NCI-H1694 (cell line): ENCODE measurements around the gene TPCN2.
"Not testable (repeated sequence)": the region's sequence is repeated elsewhere in the genome, so short reads cannot be mapped to it uniquely, and the experiment has no call there.

Experiments
- DNase-seq: peaks from one replicate; lab custom pipeline; 2025; lab: John Stamatoyannopoulos, UW

TPCN2 gene

DNA sequence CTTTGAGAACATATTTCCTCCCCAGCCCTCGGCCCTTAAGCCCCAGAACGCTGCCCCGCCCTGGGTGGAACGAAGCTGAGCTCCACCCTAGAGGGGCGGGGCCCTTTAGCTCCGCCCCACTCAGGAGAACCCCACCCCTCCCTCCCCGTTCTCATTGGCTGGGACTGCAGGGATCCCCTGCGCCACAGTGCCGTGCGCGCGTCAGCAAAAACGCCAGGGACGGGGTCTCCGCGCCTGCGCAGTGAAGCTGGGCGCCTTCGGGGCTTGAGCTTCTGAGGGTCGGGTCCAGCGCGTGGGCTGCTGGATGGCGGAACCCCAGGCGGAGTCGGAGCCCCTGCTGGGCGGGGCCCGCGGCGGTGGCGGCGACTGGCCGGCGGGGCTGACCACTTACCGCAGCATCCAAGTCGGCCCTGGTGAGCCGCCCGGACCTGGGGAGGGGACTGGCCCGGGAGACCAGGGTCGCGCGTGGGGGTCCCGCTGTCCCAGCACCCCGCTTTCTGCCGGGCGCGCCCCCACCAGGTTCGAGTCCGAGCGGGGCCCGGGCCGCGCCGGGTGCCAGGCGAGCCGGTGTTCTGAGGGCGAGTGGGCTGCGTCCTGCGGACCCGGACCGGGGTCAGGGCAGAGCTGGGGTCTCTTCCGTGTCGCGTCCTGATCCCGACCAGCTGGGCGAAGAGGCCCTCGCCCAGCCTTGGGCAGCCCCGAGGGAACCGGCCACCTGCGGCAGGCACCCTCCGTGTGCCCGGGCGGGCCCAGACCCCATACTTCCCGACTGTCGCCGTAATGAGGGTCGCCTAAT, at the start of gene TPCN2:
Gene TPCN2, plus strand, starts transcription at position 239 of the 796 bp plus-strand sequence. Its CDS starts 66 bp downstream, at position 305.
- peak; percentile 78 for DNase-seq

- no peak for DNase-seq
Measured at GRCh38 chr11:68999093-68999747, 49.5 kb upstream of the TPCN2 start.

DNA sequence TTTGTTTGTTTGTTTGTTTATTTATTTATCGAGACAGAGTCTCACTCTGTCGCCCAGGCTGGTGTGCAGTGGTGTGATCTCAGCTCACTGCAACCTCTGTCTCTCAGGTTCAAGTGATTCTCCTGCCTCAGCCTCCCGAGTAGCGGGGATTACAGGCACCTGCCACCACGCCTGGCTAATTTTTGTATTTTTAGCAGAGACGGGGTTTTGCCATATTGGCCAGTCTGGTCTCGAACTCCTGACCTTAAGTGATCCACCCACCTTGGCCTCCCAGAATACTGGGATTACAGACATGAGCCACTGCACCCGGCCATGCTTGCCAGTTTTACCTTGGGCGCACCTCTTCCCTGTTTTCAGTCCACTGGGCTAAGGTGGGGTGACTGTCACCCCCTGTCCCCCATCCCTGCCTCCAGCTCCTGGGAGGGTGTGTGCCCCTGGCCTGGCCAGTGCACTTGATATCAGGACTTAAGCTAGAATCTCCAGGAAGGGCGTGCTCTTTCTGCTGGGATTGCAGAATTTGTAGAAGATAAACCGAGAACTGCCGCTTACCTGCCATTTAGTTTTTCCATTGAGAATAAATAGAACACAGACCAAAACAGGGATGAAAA, 48.9 kb upstream of the TPCN2 start:
- DNase-seq, result not testable (repeated sequence)

GRCh38 chr11:69000391-69000790, 48.3 kb upstream of the TPCN2 start:
- no peak for DNase-seq

GRCh38 chr11:69000831-69001242, 47.9 kb upstream of the TPCN2 start:
- DNase-seq, result peak; percentile 17

GRCh38 chr11:69001243-69002081, 47.3 kb upstream of the TPCN2 start:
- no peak for DNase-seq

DNA sequence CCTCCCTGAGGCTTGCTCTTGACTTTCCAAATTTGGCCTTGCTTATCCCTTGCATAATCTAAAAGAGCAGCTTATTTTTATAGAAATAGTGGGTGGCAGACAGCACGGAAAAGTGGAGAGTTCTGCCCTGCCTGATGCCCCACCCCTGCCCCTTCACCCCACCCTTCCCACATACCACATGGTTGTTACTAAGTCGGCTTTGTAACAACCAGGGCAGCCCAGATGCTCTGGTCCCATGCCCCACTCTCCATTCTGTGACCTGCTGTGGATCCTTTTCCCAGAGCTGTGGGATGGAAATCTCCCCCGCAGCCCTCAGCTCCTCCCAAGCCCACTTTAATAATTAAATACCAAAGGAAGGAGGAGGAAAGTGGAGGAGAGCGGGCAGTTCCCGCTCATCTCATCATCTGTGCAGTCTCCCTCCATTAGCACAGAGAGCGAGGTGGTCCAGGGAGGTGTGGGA, 46.6 kb upstream of the TPCN2 start:
- DNase-seq, result no peak

DNA sequence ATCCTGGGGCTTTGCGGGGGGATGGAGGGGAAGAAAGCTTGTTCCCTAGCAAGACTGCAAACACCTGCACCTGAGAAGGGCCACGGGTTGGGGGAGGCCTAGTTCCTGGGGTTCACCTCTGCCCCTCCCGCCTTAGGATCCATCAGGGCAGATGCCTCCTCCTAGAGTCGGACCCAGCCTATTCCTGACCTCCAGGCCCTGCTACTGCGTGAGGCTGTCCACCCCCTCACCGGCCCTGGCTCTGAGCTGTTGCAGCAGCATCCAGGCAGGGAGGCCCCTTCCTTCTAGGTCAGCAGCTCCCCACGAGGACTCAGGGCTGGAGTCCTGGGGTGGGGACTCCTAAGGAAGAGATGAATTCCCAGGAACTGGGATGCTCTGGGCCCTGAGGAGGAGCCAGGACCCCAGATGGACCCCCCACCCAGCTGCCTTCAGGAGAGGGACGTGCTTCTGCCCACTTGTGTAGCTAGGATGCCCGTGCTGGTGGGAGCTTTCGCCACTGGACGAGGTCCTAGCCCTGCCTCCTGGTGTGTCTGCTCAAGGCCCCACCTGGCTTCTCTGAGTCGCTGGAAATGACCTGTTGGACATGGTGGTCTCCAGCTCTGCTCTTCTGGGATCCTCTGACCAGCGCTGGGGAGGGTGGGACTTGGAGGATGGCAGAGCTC, 46.0 kb upstream of the TPCN2 start:
- no peak for DNase-seq

DNA sequence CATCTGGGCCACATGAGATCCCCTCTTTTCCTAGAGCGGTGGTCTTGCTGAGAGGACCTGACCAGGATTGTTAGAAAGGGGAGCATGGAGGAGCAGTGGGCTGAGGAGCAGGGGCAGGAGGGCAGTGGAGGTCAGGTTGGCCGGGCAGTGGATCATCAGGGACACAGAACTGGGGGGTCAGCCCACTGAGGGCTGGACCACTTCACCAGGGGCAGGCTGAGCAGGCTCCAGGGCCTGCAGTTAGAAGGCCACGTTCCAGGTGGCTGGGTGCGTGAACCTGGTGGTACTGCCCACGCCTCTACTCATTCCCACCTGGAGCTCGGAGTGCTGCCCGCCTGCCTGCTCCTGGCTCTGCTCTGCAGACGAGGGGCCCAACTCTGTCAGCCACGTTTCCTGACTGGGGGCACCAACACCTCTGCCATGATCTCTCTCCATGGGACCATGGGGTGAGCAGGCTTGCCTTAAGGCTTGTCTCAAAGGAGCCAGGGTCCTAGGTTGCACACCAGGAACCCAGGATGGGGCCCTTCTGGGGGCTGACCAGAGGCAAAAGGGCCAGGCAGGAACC, 45.3 kb upstream of the TPCN2 start:
- DNase-seq, result no peak

DNA sequence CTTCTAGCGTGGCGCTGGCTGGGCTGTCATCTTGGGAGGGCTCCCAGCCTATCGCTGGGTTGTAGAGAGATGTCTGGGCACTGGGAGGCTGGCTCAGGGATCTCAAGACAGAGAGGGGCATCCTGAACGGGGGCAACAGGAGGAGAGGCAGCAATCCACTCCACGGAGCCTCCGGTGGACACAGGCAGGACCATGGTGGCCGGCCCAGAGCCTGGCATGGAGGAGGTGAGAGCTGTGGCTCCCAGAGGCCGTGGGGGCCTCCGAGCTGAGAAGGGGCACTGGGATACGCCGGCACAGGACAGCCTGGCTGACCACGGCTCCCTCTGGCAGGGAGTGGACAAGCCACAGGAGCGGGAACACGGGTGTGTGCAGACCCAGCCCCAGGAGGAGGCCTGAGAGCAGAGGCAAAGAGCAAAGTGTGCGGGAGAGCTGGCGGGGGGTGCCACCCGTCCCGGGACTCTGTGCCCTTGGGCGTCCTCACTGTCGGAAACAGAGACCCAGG, 44.8 kb upstream of the TPCN2 start:
- no peak for DNase-seq

DNA sequence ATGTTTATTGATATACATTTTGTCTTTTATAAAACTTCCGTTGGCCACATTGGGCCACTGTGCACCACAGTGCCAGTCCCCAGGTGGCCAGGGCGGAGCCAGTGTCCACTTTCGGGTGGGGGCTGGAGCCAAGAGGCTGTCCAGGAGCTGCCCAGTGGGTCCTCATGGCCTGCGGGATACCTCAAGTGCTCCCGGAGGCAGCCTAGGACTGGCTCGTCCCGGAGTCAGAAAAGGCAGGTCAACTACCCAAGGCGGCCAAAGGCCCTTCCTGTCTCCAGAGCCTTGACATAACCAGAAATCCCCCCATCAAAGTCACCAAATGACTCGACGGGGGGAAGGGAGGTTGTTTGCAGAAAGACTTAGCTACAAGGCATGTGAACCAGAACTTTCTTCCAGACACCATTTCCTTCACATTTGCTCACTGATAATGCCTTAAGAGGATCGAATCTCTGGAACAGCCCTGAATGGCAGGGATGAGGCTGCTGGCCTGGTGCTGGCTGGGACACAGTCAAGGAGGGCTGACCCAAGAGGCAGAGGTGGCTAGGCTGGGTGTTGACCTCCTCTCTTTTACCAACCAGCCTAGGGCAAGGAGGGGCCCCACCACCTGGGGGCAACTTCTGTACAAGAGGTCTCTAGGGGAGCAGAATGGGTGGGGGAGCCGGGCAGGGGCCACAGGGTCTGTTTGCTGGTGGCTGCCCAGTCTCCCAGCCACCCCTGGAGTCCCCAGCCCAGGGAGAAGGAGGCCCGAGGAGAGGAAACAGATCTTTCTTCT, 44.1 kb upstream of the TPCN2 start:
- DNase-seq, result no peak

DNA sequence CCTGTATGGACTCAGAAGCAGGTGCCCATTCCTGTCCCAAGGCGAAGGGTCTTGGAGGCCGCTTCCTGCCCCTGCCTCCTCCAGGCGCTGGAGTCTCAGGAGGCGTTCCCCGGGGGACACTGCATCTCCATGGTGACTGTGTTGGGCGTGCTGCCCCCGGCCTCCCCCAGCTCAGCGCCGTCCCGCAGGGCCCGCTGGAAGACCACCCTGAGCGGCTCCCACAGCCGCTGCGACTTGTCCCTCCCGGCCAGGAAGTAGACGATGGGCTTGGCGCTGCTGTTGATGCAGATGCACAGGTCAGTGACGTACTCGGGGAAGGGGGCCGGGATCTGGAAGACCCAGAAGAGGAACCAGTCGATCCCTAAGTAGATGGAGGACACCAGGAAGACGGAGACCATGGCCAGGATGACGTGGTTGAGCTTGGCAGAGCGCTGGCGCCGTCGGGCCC, 43.5 kb upstream of the TPCN2 start:
- DNase-seq, result no peak

- DNase-seq, result no peak
Measured at GRCh38 chr11:69005631-69006368, 42.9 kb upstream of the TPCN2 start.

DNA sequence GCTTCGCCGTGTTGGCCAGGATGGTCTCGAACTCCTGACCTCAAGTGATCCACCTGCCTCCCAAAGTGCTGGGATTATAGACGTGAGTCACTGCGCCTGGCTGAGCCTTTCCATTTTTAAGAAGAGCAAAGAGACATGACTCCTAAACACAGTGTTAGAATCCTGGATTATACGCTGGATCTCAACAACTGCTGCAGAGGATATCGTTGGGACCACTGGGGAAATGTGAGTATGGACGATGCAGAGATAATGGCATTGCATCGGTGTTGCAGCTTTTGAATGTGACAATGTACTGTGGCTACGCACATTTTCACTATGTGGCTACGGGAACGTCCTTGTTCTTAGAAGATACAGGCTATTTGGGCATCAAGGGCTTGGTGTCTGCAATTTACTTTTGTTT, 41.9 kb upstream of the TPCN2 start:
- no peak for DNase-seq

DNA sequence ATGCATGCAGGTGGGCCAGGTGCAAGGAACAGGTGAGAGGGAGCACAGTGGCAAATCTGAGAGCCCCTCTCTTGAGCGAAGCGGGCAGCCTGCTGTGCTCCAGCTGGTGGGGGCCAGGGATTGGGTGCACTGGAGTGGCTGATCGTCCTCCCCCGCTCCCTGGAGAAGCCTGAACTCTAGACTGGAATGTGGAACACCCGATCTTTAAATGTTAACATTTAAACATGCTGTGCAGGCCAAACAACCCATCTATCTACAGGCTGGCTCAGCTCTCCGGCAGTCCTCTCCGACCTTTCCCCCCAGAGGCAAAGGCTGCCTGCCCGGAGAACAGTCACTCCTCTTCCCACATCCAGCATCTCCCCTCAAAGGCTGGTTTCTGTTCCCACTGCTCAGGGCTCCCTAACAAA, 40.8 kb upstream of the TPCN2 start:
- no peak for DNase-seq

DNA sequence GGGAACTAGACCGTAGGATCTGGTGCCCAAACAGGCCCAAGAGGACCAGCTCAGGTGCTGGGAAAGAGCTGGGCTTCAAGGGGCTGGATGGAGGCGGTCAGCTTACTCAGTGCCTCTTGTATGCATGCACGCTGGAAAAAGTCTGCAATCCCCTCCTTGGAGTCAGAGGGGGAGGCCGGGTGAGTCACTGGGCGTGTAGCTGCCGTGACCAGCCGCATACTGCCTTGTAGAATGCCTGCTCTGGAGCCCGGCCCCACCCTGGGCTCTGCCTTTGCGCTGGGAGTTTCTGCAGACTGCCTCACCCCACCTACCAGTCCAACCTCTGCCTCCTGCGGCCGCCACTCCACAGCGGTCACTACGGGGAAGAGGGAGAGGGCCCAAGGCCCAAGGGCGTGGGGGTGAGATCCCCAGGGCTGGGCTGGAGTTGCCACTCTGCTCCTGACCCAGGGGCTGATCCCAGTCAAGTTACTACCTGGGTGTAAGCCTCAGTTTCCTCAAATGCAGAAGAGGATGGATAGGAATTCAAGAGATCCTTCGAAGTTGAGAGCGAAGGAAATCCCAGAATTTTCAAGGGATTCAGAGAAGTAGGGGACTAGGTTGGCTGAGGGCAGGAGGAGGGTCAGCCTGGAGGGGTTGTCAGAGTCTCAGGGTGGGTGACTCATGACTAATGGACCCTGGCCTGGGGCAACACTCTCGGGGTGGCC, 39.8 kb upstream of the TPCN2 start:
- no peak for DNase-seq

DNA sequence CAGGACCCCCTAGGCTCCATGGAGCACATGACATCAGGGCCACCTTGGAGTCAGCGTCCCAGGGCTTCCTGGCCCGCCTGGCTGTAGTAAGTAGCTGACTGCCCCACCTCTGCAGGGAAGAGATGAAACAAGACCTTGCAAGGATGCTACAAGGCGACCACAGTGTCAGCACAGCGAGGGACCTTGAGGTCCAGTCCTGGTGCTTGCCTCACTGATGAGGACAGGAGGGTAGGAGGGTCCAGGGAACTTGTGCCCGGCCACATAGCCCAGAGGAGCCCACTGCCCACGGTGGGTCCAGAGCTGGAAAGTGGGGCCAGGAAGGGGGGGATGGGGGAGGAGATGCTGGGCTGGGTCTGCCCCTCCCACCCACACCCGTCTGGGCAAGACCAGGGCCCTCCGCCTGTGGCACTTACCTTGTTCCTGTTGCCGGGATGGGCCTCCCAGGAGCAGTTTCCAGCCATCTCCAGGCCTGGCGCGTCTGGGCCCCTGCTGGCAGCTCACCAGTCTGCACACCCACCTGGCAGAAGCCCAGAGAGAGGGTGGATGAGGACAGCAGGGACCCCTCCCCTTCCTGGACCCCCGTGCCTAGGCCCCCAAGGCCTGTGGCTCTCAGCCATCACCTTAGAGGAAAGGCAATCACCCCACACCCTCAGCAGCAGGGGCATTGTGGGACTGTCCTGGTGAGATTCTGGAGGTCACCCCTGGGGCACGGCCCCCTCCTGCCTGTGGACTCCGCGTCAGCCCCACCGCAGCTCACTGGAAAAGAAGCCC, 39.1 kb upstream of the TPCN2 start:
- no peak for DNase-seq

DNA sequence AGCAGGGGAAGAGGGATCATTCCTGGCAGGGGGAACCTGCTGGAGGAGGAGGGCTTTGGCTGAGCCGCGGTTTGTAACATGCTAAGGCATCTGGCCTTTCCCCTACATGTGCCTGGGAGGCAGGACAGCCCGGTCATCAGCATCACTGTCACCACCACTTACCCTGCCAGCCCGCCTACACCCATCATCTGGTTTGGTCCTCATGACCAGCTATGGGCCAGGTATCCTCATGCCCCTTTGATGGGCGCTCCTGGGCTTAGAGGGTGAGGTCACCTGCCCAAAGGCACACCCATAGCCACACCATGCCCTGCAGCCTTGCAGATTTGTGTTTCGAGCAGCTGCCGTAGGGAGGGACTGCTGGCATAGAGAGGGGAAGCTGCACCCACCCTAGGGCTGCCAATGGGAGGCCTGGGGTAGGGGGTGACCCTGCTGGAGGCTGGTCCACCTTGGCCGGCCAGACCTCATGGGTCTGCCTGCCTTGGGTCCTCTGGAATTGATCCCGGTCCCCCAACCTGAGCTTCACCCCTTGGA, 38.3 kb upstream of the TPCN2 start:
- no peak for DNase-seq
